Measurements from ENCODE around the gene CIDEC.
A peak's percentile ranks its signal among the peaks of the same experiment; 100 is the strongest.
"Not testable (repeated sequence)": the region's sequence is repeated elsewhere in the genome, so short reads cannot be mapped to it uniquely, and the experiment has no call there.

The CIDEC gene

DNA sequence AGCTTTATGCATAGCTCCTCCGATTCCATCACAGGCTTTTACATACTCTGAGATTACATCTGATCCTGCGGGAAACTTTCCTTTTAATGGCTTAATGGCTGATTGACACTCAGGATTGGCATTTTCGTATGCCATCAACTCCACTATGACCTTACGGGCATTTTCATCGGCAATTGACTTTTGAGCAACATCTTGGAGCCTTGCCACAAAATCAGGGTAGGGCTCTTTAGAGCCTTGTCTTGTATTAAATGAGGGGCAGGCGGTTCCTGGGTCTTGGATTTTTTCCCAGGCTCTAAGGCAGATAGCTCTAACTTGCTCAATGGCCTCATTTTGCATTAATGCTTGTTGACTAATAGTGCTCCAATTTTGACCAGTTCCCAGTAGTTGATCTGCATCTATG, 28.1 kb downstream of the CIDEC start:
- intact Hi-C loops (cut with DNase I); DNase-seq: not testable (repeated sequence)

DNA sequence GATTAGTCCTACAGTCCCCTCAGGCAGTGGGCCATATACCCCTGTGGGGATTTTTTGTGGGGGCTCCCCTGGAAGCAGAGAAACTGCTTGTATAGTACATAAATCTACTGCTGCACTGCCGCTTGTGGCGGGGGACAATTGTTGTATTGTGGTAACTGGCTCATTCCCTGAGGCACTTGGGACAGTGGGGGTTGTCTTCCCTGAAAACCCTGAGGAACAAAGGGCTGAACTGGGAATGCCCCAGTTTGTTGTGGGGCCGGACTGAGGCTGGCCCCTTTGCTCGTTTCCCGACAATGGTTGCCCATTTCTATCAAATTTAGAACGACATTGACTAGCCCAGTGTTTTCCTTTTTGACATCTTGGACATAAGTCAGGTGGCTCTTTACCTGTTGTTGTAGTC, 28.7 kb downstream of the CIDEC start:
- peak in 3 of 10 donors; percentile 37 to 75 (median 49) for DNase-seq
- intact Hi-C loops (cut with DNase I), result not testable (repeated sequence)

- intact Hi-C loops (cut with DNase I), result loop anchor here (2.0 to 5.0 kb wide), 2 partner anchors 56 to 83 kb away; partner anchors contain the start of genes ARPC4, CRELD1 and TADA3
Measured at GRCh38 chr3:9848860-9849259, 31.2 kb downstream of the CIDEC start.

GRCh38 chr3:9847870-9848269, 32.2 kb downstream of the CIDEC start:
- DNase-seq, result peak in 1 of 10 donors; percentile 14
- intact Hi-C loops (cut with DNase I), result loop anchor here (2.0 to 5.0 kb wide), 2 partner anchors 55 to 84 kb away; partner anchors contain the start of genes ARPC4, CRELD1 and TADA3

More at GRCh38 chr3:9848860-9849259, 31.2 kb downstream of the CIDEC start:
- DNase-seq, result peak in 1 of 10 donors; percentile 37

DNA sequence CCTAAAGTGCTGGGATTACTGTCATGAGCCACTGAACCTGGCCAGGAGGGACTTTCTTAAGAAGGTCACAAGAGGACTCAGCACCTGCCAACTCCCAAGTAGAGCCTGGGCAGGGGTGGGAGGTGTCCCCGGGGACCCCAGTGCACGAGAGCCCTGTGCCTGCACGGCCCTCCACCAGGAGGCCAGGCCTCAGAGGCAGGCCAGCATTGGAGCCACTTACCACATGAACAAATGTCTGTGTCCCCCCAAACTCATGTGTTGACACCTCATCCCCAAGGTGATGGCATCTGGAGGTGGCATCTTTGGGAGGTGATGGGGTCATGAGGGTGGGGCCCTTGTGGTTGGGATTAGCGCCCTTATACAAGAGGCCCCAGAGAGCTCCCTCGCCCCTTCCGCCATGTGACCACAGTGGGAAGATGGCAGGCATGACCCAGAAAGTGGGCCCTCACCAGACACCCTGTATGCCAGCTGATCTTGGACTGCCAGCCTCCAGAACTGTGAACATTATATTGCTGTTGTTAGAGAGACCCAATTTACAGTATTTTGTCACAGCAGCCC, 33.0 kb downstream of the CIDEC start:
- DNase-seq, result peak in 3 of 10 donors; percentile 20 to 81 (median 57)
- intact Hi-C loops (cut with DNase I), result loop anchor here (5.0 kb wide), 1 partner anchor 85 kb away; the partner anchor contains the start of gene CRELD1

DNA sequence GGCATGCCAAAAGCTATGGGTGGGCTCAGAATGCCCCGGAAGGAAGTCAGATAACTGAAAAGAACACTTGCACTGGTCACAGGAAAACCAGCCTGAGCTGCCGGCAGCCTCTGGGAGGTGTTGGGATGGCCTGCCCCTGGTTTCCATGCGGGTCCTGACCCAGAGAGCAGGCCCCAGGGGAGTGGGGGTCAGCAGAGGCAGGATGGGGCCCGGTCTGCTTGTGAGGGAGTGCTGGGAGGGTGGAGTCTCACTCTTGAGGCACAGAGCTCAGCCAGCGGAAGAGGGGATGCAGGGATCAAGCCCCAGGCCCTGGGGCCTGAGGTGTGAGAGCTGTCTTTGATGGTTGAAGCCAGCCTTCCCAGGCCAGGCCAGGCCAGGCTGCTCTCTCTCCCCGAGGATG, 33.8 kb downstream of the CIDEC start:
- intact Hi-C loops (cut with DNase I), result loop anchor here (5.0 kb wide), 1 partner anchor 86 kb away; the partner anchor contains the start of gene CRELD1
- peak in 3 of 10 donors; percentile 52 to 61 (median 57) for DNase-seq

DNA sequence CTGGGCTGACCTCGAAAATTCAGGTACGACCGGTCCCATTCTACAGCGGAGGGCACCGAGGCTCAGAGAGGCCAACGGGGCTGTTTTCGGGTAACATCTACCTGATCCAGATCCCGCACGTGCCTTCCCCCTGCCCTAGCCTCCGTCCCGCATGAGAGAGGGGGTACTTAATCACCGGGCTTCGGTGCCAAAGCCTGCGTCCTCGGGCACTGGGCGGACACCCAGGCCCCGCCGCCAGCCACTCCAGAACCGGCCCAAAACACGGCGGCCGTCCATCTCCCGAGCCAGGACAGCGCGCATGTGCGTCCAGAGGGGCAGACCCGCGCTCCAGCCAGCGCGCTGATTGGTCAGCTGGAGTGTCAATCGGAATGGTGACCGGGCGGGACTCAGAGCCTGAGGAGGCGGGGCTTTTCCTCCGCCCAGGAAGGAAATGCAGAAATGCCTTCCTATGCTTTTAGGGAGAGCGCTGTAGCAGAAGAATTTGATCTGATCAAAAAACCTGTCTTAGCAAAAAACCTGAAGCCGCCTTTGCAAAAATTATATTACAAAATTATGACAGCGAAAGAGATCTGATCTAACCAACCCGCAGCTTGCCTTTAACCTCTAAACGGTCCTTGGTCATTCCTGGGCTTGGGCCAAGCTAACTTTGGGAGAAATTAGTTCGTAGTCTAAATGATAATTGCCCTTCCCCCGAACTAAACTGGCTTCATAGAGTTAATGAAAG, 36.2 kb downstream of the CIDEC start, which contains the start of gene RPUSD3:
Gene RPUSD3, minus strand, starts transcription at position 294 of the 724 bp plus-strand sequence. Its CDS starts 18 bp downstream, at position 276.
- peak; percentile 98 to 100 (median 100) for DNase-seq
- intact Hi-C loops (cut with DNase I), result loop anchor here (5.0 kb wide), 1 partner anchor 48 kb away; the partner anchor contains the start of gene JAGN1

DNA sequence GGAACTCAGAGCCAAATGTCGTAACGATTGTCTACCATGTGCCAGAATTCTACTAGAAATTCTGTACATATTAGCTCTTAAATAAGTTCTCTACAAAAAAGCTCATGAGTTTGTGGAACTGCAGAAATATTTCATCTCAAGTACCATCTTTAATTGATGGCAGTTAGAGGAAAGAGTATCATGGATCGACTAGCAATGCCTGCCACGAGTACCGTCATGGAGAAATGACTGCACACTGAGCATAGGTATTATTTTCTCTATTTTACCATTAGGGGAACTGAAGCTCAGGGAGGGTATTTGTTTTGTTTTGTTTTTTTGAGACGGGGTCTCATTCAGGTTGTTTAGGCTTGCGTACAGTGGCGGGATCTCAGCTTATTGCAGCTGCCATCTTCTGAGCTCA, 39.0 kb downstream of the CIDEC start:
- intact Hi-C loops (cut with DNase I), result loop anchor here (5.0 kb wide), 1 partner anchor 51 kb away; the partner anchor contains the start of gene JAGN1
- DNase-seq, result peak in 1 of 10 donors; percentile 1

GRCh38 chr3:9838856-9839255, 41.2 kb downstream of the CIDEC start:
- intact Hi-C loops (cut with DNase I), result no loop called here
- peak in 3 of 10 donors; percentile 1 to 57 (median 26) for DNase-seq

- DNase-seq, result peak in 2 of 10 donors; percentile 51 to 58
- intact Hi-C loops (cut with DNase I), result no loop called here
Measured at GRCh38 chr3:9837701-9838582, 42.1 kb downstream of the CIDEC start.

GRCh38 chr3:9834520-9835380, 45.3 kb downstream of the CIDEC start:
- intact Hi-C loops (cut with DNase I), result no loop called here
- DNase-seq, result peak in 3 of 10 donors; percentile 53 to 74 (median 58)

DNA sequence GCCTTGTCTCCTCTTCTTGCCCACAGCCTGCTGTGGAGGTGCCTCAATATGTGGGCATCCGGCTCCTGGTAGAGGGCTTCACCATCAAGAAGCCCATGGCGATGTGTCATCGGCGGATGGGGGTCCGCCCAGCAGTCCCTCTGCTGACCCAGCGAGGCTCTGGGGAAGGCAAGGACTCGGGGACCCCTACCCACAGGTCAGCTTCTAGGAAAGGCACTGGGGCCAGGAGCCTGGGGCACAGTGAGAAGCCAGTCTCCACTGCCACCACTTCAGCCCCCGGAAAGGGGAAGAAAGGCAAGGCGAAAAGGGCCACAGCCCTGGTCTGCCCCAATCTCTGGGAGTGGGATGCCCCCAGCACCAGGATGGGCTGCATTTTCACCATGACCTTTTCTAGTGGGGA, 47.0 kb downstream of the CIDEC start:
- intact Hi-C loops (cut with DNase I), result no loop called here
- peak in 3 of 10 donors; percentile 15 to 65 (median 64) for DNase-seq

DNA sequence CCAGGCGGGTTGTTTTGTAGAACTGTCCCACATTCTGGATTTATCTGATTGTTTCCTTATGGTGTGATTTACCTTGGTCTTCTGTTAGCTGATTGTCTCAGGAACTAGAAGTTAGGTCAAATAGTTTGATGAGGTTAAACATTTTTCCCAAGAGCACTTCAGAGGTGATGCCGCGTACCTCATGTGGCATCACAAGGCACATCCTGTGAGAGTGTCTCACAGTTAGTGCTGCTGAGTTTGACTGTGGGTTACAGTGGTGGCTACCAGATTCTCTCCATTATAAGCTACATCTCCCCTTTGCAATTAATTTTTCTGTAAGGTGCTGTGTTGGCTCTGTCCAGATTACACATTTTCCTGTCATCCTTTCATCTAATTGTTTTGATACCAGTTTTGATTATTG, 48.8 kb downstream of the CIDEC start:
- DNase-seq, result no peak
- intact Hi-C loops (cut with DNase I), result no loop called here

DNA sequence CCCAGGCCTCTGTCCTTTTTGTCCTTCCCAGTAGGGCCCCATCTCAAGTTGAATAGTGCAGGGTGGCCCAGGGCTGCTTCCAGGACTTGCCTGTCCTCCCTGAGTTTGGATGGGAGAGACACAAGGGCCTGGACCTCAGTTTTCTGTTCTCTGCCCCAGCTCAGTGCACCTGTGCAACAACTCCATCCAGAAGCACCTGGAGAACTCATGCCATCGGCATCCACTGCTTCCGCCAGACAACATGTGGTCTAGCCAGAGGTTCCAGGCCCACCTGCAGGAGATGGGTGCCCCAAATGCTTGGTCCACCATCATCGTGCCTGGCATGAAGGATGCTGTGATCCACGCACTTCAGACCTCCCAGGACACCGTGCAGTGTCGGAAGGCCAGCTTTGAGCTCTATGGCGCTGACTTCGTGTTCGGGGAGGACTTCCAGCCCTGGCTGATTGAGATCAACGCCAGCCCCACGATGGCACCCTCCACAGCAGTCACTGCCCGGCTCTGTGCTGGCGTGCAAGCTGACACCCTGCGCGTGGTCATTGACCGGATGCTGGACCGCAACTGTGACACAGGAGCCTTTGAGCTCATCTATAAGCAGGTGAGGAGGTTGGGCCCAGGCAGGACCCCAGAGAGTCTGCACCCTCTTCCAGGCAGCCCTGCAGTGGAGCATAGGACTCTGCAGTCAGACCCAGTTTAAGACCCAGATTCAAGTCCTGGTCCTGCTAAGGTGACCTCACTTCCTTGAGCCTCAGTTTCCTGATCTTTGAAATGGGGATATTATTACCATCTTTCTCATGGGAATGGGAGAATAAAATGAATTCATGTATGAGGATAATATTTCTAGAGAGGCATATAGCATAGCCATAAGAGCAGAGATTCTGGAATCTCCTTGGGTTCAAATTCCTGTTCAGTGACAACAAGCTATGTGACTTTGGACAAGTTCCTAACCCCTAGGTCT, 51.0 kb downstream of the CIDEC start:
- intact Hi-C loops (cut with DNase I), result no loop called here
- peak in 2 of 10 donors; percentile 67 to 80 for DNase-seq

- intact Hi-C loops (cut with DNase I), result no loop called here
- DNase-seq, result peak in 2 of 10 donors; percentile 75 to 76
Measured at GRCh38 chr3:9826815-9827573, 53.1 kb downstream of the CIDEC start.

GRCh38 chr3:9825451-9826040, 54.5 kb downstream of the CIDEC start:
- intact Hi-C loops (cut with DNase I), result no loop called here
- DNase-seq, result peak in 2 of 10 donors; percentile 27 to 53

GRCh38 chr3:9820946-9821345, 59.1 kb downstream of the CIDEC start:
- no peak for DNase-seq
- intact Hi-C loops (cut with DNase I), result no loop called here

Measured in posterior cingulate gyrus (tissue), 11 donors.